ENCODE measurements around the gene MYLK.

The MYLK gene

GRCh38 chr3:123571973-123572365 is 312.2 kb downstream of the MYLK start:
- WGBS, 2 donors (ENCODE audit: extremely low coverage in 2 of 2, insufficient read length in 2 of 2, insufficient replicate concordance in 1 of 2) = no CpG with 5 or more reads among the region's 2 CpGs
- Histone ChIP-seq H3K4me2 (ENCODE audit: insufficient read depth, low read length, poor library complexity, severe bottlenecking) (no peak overlapping the region), H2AFZ (ENCODE audit: low read length) (no peak overlapping the region)

GRCh38 chr3:123571264-123571972 is 312.7 kb downstream of the MYLK start:
- Histone ChIP-seq H3K9ac (ENCODE audit: low read depth, low read length, poor library complexity) (no peak overlapping the region), H3K4ac (ENCODE audit: low read length) (no peak overlapping the region), H3K9me3 (replicated peaks in 1 of 2; ENCODE audit: control insufficient read depth in 2 of 2, insufficient read depth in 1 of 2, low read depth in 1 of 2, low read length in 2 of 2) (no peaks in the 10 kb centered on the region), H4K91ac (ENCODE audit: low read depth, low read length, poor library complexity) (no peak overlapping the region), H4K8ac (ENCODE audit: low read depth, low read length) (no peak overlapping the region), H2AK5ac (ENCODE audit: low read depth, low read length) (no peak overlapping the region), H2AFZ (ENCODE audit: low read length) (no peak overlapping the region), H2BK120ac (ENCODE audit: low read depth, low read length) (no peak overlapping the region), H3K79me1 (ENCODE audit: low read depth, low read length) (no peaks in the 10 kb centered on the region), H2BK15ac (ENCODE audit: low read length) (no peak overlapping the region), H3K4me1 (ENCODE audit: control insufficient read depth in 2 of 2, insufficient read depth in 1 of 2, low read depth in 1 of 2, low read length in 2 of 2) (peaks cover 0 to 2% of the 10 kb centered on the region in 2 donors), H2BK5ac (ENCODE audit: low read length) (no peak overlapping the region), H3K27ac (replicated peaks; ENCODE audit: low read length) (no peak overlapping the region), H3K18ac (ENCODE audit: low read length) (no peak overlapping the region), H3K36me3 (replicated peaks in 1 of 2; ENCODE audit: control insufficient read depth in 2 of 2, insufficient read depth in 2 of 2, low read length in 2 of 2) (peaks cover 1 to 60% of the 10 kb centered on the region in 2 donors), H3K4me3 (ENCODE audit: low read length in 2 of 2) (no peak overlapping the region), H2BK12ac (ENCODE audit: low read length) (no peak overlapping the region), H3K4me2 (ENCODE audit: insufficient read depth, low read length, poor library complexity, severe bottlenecking) (no peak overlapping the region), H3K23ac (ENCODE audit: low read depth, low read length, poor library complexity) (no peak overlapping the region), H3K14ac (ENCODE audit: low read length) (no peak overlapping the region), H3K27me3 (ENCODE audit: control insufficient read depth in 3 of 3, insufficient read depth in 3 of 3, low read depth in 1 of 3, low read length in 3 of 3) (no peaks in the 10 kb centered on the region)
- DNase-seq (ENCODE audit: low spot score) = no peak
- no CpG with 5 or more reads among the region's 4 CpGs for WGBS, 2 donors (ENCODE audit: extremely low coverage in 2 of 2, insufficient read length in 2 of 2, insufficient replicate concordance in 1 of 2)

More at GRCh38 chr3:123571973-123572365, 312.2 kb downstream of the MYLK start:
- Histone ChIP-seq H3K36me3 (replicated peaks in 1 of 2; ENCODE audit: control insufficient read depth in 2 of 2, insufficient read depth in 2 of 2, low read length in 2 of 2) (peaks cover 1 to 59% of the 10 kb centered on the region in 2 donors), H3K9ac (ENCODE audit: low read depth, low read length, poor library complexity) (no peak overlapping the region), H2BK5ac (ENCODE audit: low read length) (no peak overlapping the region), H2BK120ac (ENCODE audit: low read depth, low read length) (no peak overlapping the region), H3K79me1 (ENCODE audit: low read depth, low read length) (no peaks in the 10 kb centered on the region), H3K23ac (ENCODE audit: low read depth, low read length, poor library complexity) (no peak overlapping the region), H3K27ac (replicated peaks; ENCODE audit: low read length) (no peak overlapping the region), H3K4me1 (ENCODE audit: control insufficient read depth in 2 of 2, insufficient read depth in 1 of 2, low read depth in 1 of 2, low read length in 2 of 2) (peaks cover 0 to 2% of the 10 kb centered on the region in 2 donors), H2BK15ac (ENCODE audit: low read length) (no peak overlapping the region), H3K9me3 (replicated peaks in 1 of 2; ENCODE audit: control insufficient read depth in 2 of 2, insufficient read depth in 1 of 2, low read depth in 1 of 2, low read length in 2 of 2) (no peaks in the 10 kb centered on the region), H2BK12ac (ENCODE audit: low read length) (no peak overlapping the region), H2AK5ac (ENCODE audit: low read depth, low read length) (no peak overlapping the region), H3K27me3 (ENCODE audit: control insufficient read depth in 3 of 3, insufficient read depth in 3 of 3, low read depth in 1 of 3, low read length in 3 of 3) (no peaks in the 10 kb centered on the region), H3K14ac (ENCODE audit: low read length) (no peak overlapping the region), H3K4me3 (ENCODE audit: low read length in 2 of 2) (no peak overlapping the region), H4K8ac (ENCODE audit: low read depth, low read length) (no peak overlapping the region), H4K91ac (ENCODE audit: low read depth, low read length, poor library complexity) (no peak overlapping the region), H3K18ac (ENCODE audit: low read length) (no peak overlapping the region), H3K4ac (ENCODE audit: low read length) (no peak overlapping the region)
- no peak for DNase-seq (ENCODE audit: low spot score)

- Histone ChIP-seq H4K8ac (ENCODE audit: low read depth, low read length) (no peak overlapping the region), H3K4me2 (ENCODE audit: insufficient read depth, low read length, poor library complexity, severe bottlenecking) (no peak overlapping the region), H3K14ac (ENCODE audit: low read length) (no peak overlapping the region), H3K18ac (ENCODE audit: low read length) (no peak overlapping the region), H2AK5ac (ENCODE audit: low read depth, low read length) (no peak overlapping the region), H3K23ac (ENCODE audit: low read depth, low read length, poor library complexity) (no peak overlapping the region), H3K36me3 (replicated peaks in 1 of 2; ENCODE audit: control insufficient read depth in 2 of 2, insufficient read depth in 2 of 2, low read length in 2 of 2) (peaks cover 3 to 56% of the 10 kb centered on the region in 2 donors), H3K27ac (replicated peaks; ENCODE audit: low read length) (no peak overlapping the region), H3K9me3 (replicated peaks in 1 of 2; ENCODE audit: control insufficient read depth in 2 of 2, insufficient read depth in 1 of 2, low read depth in 1 of 2, low read length in 2 of 2) (no peaks in the 10 kb centered on the region), H2BK5ac (ENCODE audit: low read length) (no peak overlapping the region), H2BK15ac (ENCODE audit: low read length) (no peak overlapping the region), H3K79me1 (ENCODE audit: low read depth, low read length) (no peaks in the 10 kb centered on the region), H3K4me3 (ENCODE audit: low read length in 2 of 2) (no peak overlapping the region), H3K4ac (ENCODE audit: low read length) (no peak overlapping the region), H2BK120ac (ENCODE audit: low read depth, low read length) (no peak overlapping the region), H2BK12ac (ENCODE audit: low read length) (no peak overlapping the region), H3K9ac (ENCODE audit: low read depth, low read length, poor library complexity) (no peak overlapping the region), H3K4me1 (ENCODE audit: control insufficient read depth in 2 of 2, insufficient read depth in 1 of 2, low read depth in 1 of 2, low read length in 2 of 2) (peaks cover 0 to 2% of the 10 kb centered on the region in 2 donors), H3K27me3 (ENCODE audit: control insufficient read depth in 3 of 3, insufficient read depth in 3 of 3, low read depth in 1 of 3, low read length in 3 of 3) (no peaks in the 10 kb centered on the region), H2AFZ (ENCODE audit: low read length) (no peak overlapping the region), H4K91ac (ENCODE audit: low read depth, low read length, poor library complexity) (no peak overlapping the region)
- no peak for DNase-seq (ENCODE audit: low spot score)
Measured at GRCh38 chr3:123568875-123569274, 315.3 kb downstream of the MYLK start.

- no peak overlapping the region for H3K4ac ChIP-seq (ENCODE audit: low read length)
- no peak overlapping the region for H3K9ac ChIP-seq (ENCODE audit: low read depth, low read length, poor library complexity)
- no peak overlapping the region for H4K8ac ChIP-seq (ENCODE audit: low read depth, low read length)
- H3K79me1 ChIP-seq (ENCODE audit: low read depth, low read length) = no peaks in the 10 kb centered on the region
- no peak for DNase-seq (ENCODE audit: low spot score)
- H3K4me2 ChIP-seq (ENCODE audit: insufficient read depth, low read length, poor library complexity, severe bottlenecking) = no peak overlapping the region
- peaks cover 2 to 57% of the 10 kb centered on the region in 2 donors for H3K36me3 ChIP-seq (replicated peaks in 1 of 2; ENCODE audit: control insufficient read depth in 2 of 2, insufficient read depth in 2 of 2, low read length in 2 of 2)
- H3K18ac ChIP-seq (ENCODE audit: low read length) = no peak overlapping the region
- WGBS, 2 donors (ENCODE audit: extremely low coverage in 2 of 2, insufficient read length in 2 of 2, insufficient replicate concordance in 1 of 2) = no CpG with 5 or more reads among the region's 7 CpGs
- H2BK15ac ChIP-seq (ENCODE audit: low read length) = no peak overlapping the region
- H3K14ac ChIP-seq (ENCODE audit: low read length) = no peak overlapping the region
- no peak overlapping the region for H4K91ac ChIP-seq (ENCODE audit: low read depth, low read length, poor library complexity)
- H3K23ac ChIP-seq (ENCODE audit: low read depth, low read length, poor library complexity) = no peak overlapping the region
- H3K9me3 ChIP-seq (replicated peaks in 1 of 2; ENCODE audit: control insufficient read depth in 2 of 2, insufficient read depth in 1 of 2, low read depth in 1 of 2, low read length in 2 of 2) = no peaks in the 10 kb centered on the region
- no peak overlapping the region for H2BK120ac ChIP-seq (ENCODE audit: low read depth, low read length)
- no peak overlapping the region for H2BK5ac ChIP-seq (ENCODE audit: low read length)
- H3K27ac ChIP-seq (replicated peaks; ENCODE audit: low read length) = no peak overlapping the region
- no peak overlapping the region for H2AFZ ChIP-seq (ENCODE audit: low read length)
- H2BK12ac ChIP-seq (ENCODE audit: low read length) = no peak overlapping the region
- H3K4me1 ChIP-seq (ENCODE audit: control insufficient read depth in 2 of 2, insufficient read depth in 1 of 2, low read depth in 1 of 2, low read length in 2 of 2) = peaks cover 0 to 2% of the 10 kb centered on the region in 2 donors
- no peak overlapping the region for H3K4me3 ChIP-seq (ENCODE audit: low read length in 2 of 2)
- no peak overlapping the region for H2AK5ac ChIP-seq (ENCODE audit: low read depth, low read length)
- no peaks in the 10 kb centered on the region for H3K27me3 ChIP-seq (ENCODE audit: control insufficient read depth in 3 of 3, insufficient read depth in 3 of 3, low read depth in 1 of 3, low read length in 3 of 3)
Measured at GRCh38 chr3:123568034-123568433, 316.1 kb downstream of the MYLK start.

Data from neuronal stem cell (in vitro differentiated cells).